ENCODE results near the gene NCKAP5. TPM values are rescaled to one million over a fixed set of nuclear protein-coding genes. Genes with fewer than 3 reads are reported as not detected.
"Not testable (repeated sequence)": the region's sequence is repeated elsewhere in the genome, so short reads cannot be mapped to it uniquely, and the experiment has no call there.

NCKAP5 gene
- total RNA-seq, 1 donor from 2014 or later, result 0.46 TPM

DNA sequence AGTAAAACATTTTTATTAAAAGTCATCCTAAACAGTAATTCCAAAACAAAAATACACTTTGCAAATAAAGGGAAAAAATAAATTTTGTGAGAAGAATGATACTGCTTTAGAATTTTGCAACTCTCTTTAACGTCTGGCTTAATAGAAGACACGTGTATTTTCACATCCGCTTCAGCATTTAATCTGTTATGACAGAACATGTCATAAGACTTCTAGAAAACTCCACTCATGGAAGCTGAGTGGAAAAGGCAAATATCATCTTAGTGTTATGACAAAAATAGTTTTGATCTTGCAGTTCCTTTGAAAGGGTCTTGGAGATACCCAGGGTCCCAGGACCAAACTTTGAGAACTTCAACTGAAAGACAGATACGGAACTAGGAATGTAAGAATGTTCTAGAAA, 350.1 kb downstream of the NCKAP5 start:
- Mint-ChIP-seq H3K4me3 (ENCODE audit: unreplicated experiment) (no peak overlapping the region), H3K4me1 (ENCODE audit: unreplicated experiment) (no peaks in the 10 kb centered on the region), H3K27ac (ENCODE audit: unreplicated experiment) (no peak overlapping the region), H3K27me3 (ENCODE audit: unreplicated experiment) (peaks cover 3% of the 10 kb centered on the region), H3K36me3 (ENCODE audit: unreplicated experiment) (no peaks in the 10 kb centered on the region), H3K9me3 (ENCODE audit: unreplicated experiment) (peaks cover 3% of the 10 kb centered on the region)
- TF ChIP-seq, protein P1, sequence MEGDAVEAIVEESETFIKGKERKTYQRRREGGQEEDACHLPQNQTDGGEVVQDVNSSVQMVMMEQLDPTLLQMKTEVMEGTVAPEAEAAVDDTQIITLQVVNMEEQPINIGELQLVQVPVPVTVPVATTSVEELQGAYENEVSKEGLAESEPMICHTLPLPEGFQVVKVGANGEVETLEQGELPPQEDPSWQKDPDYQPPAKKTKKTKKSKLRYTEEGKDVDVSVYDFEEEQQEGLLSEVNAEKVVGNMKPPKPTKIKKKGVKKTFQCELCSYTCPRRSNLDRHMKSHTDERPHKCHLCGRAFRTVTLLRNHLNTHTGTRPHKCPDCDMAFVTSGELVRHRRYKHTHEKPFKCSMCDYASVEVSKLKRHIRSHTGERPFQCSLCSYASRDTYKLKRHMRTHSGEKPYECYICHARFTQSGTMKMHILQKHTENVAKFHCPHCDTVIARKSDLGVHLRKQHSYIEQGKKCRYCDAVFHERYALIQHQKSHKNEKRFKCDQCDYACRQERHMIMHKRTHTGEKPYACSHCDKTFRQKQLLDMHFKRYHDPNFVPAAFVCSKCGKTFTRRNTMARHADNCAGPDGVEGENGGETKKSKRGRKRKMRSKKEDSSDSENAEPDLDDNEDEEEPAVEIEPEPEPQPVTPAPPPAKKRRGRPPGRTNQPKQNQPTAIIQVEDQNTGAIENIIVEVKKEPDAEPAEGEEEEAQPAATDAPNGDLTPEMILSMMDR (IDR thresholded peaks at IDR 0.05), result no peak
- DNase-seq (ENCODE audit: extremely low spot score, unreplicated experiment), result no peak

DNA sequence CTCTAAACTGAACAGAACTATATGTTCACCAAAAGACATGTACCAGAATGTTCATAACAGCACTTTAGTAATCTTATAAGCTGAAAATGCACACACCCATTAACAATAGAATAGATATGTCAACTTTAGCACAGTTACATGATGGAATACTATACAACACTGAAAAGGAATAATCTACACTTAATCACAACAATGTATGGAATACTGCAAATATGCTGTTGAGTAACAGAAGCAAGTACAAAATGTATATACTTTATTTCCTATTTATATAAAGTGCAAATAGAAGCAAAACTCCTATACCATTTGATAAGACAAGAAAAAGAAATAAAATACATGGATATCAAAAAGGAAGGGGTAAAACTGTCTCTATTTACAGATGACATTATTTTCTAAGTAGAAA, 352.8 kb downstream of the NCKAP5 start:
- H3K9me3 Mint-ChIP-seq (ENCODE audit: unreplicated experiment), result peaks cover 3% of the 10 kb centered on the region
- no peak overlapping the region for H3K27ac Mint-ChIP-seq (ENCODE audit: unreplicated experiment)
- H3K4me1 Mint-ChIP-seq (ENCODE audit: unreplicated experiment), result no peaks in the 10 kb centered on the region
- DNase-seq (ENCODE audit: extremely low spot score, unreplicated experiment), result no peak
- peaks cover 3% of the 10 kb centered on the region for H3K27me3 Mint-ChIP-seq (ENCODE audit: unreplicated experiment)
- no peak overlapping the region for H3K4me3 Mint-ChIP-seq (ENCODE audit: unreplicated experiment)
- TF ChIP-seq, protein P1 (IDR thresholded peaks at IDR 0.05), result no peak
- no peaks in the 10 kb centered on the region for H3K36me3 Mint-ChIP-seq (ENCODE audit: unreplicated experiment)

DNA sequence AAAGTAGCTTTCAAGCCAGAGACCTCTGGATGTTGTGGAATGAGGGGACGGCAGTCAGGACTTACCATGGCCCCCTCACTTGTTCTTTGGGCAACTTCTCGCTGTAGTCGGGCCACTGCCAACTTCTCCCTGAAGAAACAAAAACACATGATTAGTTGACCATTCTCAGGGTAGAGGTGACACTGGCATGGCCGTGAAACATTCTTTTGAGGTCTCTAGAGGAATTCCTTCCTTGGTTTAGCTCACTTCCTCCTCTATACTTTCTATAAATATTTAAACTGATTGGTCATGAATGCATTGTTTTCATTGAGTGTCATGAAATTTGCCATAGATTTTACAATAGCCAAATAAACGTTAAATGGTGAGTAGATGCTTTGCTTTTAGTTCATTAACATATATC, 354.6 kb downstream of the NCKAP5 start:
- H3K4me3 Mint-ChIP-seq (ENCODE audit: unreplicated experiment), result no peak overlapping the region
- H3K9me3 Mint-ChIP-seq (ENCODE audit: unreplicated experiment), result peaks cover 7% of the 10 kb centered on the region
- TF ChIP-seq, protein P1 (IDR thresholded peaks at IDR 0.05), result no peak
- DNase-seq (ENCODE audit: extremely low spot score, unreplicated experiment), result no peak
- no peak overlapping the region for H3K27ac Mint-ChIP-seq (ENCODE audit: unreplicated experiment)
- peaks cover 3% of the 10 kb centered on the region for H3K27me3 Mint-ChIP-seq (ENCODE audit: unreplicated experiment)
- H3K4me1 Mint-ChIP-seq (ENCODE audit: unreplicated experiment), result no peaks in the 10 kb centered on the region
- no peaks in the 10 kb centered on the region for H3K36me3 Mint-ChIP-seq (ENCODE audit: unreplicated experiment)

DNA sequence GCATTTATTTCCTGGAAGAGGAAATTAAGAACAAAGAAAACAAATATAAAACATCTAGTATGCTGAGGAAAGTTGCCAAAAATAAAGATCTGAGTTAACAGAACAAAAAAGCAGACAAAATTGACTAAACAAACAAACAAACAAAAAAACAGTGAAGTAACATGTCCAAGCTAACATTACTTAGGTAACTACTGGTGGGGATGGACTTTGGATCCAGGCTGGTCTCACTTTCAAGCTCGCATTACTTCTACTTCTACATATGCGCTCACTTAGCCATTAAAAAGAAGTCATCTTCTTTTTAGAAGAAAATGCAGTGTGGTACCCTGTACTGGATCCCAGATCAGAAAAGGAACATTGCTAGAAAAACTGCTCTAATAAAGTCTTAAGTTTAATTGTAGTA, 358.9 kb downstream of the NCKAP5 start:
- DNase-seq (ENCODE audit: extremely low spot score, unreplicated experiment), result no peak

DNA sequence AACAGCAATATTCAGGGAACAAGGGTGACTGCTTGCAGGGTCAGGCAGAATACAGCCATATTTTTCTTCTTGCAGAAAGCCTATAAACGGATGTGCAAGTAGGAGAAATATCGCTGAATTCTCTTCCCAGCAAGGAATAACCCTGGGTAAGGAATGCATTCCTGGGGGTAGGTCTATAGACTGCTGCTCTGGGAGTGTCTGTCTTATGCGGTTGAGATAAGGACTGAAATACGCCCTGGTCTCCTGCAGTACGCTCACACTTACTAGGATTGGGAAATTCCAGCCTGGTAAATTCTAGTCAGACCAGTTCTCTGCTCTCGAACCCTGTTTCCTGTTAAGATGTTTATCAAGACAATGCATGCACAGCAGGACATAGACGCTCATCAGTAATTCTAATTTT, 361.6 kb downstream of the NCKAP5 start:
- H3K4me1 Mint-ChIP-seq (ENCODE audit: unreplicated experiment); H3K27me3 Mint-ChIP-seq (ENCODE audit: unreplicated experiment); H3K36me3 Mint-ChIP-seq (ENCODE audit: unreplicated experiment); H3K27ac Mint-ChIP-seq (ENCODE audit: unreplicated experiment); H3K4me3 Mint-ChIP-seq (ENCODE audit: unreplicated experiment); DNase-seq (ENCODE audit: extremely low spot score, unreplicated experiment): not testable (repeated sequence)
- H3K9me3 Mint-ChIP-seq (ENCODE audit: unreplicated experiment), result peaks cover 14% of the 10 kb centered on the region

More for the DNA sequence above, 358.9 kb downstream of the NCKAP5 start:
- Mint-ChIP-seq H3K4me1 (ENCODE audit: unreplicated experiment) (no peaks in the 10 kb centered on the region), H3K36me3 (ENCODE audit: unreplicated experiment) (no peaks in the 10 kb centered on the region), H3K9me3 (ENCODE audit: unreplicated experiment) (peaks cover 14% of the 10 kb centered on the region), H3K27ac (ENCODE audit: unreplicated experiment) (no peak overlapping the region), H3K4me3 (ENCODE audit: unreplicated experiment) (no peak overlapping the region), H3K27me3 (ENCODE audit: unreplicated experiment) (no peaks in the 10 kb centered on the region)
- TF ChIP-seq, protein P1 (IDR thresholded peaks at IDR 0.05), result no peak

DNA sequence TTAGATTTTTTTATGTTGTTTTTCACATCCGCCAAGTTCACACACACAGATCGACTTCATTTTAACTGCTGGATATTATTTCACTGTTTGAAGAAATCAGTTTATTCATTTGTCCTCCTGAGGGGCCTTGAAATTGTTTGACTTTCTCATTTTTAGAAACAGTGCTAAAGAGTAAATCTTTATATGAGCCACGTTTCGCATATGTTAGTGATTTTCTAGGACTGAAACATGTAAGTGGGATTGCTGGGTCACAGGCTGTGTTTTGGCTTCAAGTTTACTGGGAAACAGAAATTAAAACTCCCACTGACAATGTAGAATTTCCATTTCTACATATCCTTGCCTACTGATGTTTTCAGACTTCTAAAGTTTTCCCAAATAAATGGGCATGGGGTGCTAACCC, 363.8 kb downstream of the NCKAP5 start:
- no peaks in the 10 kb centered on the region for H3K36me3 Mint-ChIP-seq (ENCODE audit: unreplicated experiment)
- H3K9me3 Mint-ChIP-seq (ENCODE audit: unreplicated experiment), result peaks cover 14% of the 10 kb centered on the region
- H3K27me3 Mint-ChIP-seq (ENCODE audit: unreplicated experiment), result no peaks in the 10 kb centered on the region
- TF ChIP-seq, protein P1 (IDR thresholded peaks at IDR 0.05), result no peak
- no peak overlapping the region for H3K27ac Mint-ChIP-seq (ENCODE audit: unreplicated experiment)
- no peak overlapping the region for H3K4me3 Mint-ChIP-seq (ENCODE audit: unreplicated experiment)
- peaks cover 5% of the 10 kb centered on the region for H3K4me1 Mint-ChIP-seq (ENCODE audit: unreplicated experiment)
- DNase-seq (ENCODE audit: extremely low spot score, unreplicated experiment), result no peak

Measured in osteocyte (in vitro differentiated cells).